Renal cortex interstitium (tissue), 15 donors: ENCODE measurements around the gene GPR83. TPM values are rescaled to one million over a fixed set of nuclear protein-coding genes. Genes with fewer than 3 reads are reported as not detected.

Experiments
- DNase-seq, 11 donors: peaks; one replicate each; pipeline ENCODE4 v3.0.0-alpha.2; 2013; ENCODE audit warnings: low read depth in 9 of 11, low spot score in 4 of 11; ENCODE audit errors: extremely low read depth in 1 of 11
- long read RNA-seq, 16 experiments: transcript quantifications; one replicate each; lab custom pipeline, GENCODE V29; 2026
- polyA plus RNA-seq, 3 donors: library from polyadenylated mRNA; unstranded; fragments of 120-200 nt; gene quantifications; one replicate each; pipeline ENCODE4 v1.2.1, GENCODE V29; 2013; ENCODE audit not compliant: insufficient read length in 3 of 3

The GPR83 gene
- under 1 TPM; 0.38 to 0.70 (median 0.58) TPM for polyA plus RNA-seq
- long read RNA-seq, donor 1, result 0 reads
- long read RNA-seq, donor 2, result 0 reads
- long read RNA-seq, donor 3, result 0 reads
- long read RNA-seq, donor 4, result 0 reads
- long read RNA-seq, donor 5, result 0 reads
- long read RNA-seq, donor 6, result 0 reads
- long read RNA-seq, donor 7, result 0 reads
- long read RNA-seq, donor 8, full-length matches to known transcripts, result 1 of 1 reads
- long read RNA-seq, donor 8, partial matches to known transcripts, result 0 of 1 reads
- long read RNA-seq, donor 8, other reads (novel, unspliced or antisense), result 0 of 1 reads
- long read RNA-seq, donor 9, result 0 reads
- long read RNA-seq, donor 10, result 0 reads
- long read RNA-seq, donor 11, result 0 reads
- long read RNA-seq, donor 12, result 0 reads
- long read RNA-seq, donor 13, result 0 reads
- long read RNA-seq, donor 14, full-length matches to known transcripts, result 1 of 1 reads
- long read RNA-seq, donor 14, partial matches to known transcripts, result 0 of 1 reads
- long read RNA-seq, donor 14, other reads (novel, unspliced or antisense), result 0 of 1 reads
- long read RNA-seq, donor 15, result 0 reads
- long read RNA-seq, donor 16, result 0 reads

DNA sequence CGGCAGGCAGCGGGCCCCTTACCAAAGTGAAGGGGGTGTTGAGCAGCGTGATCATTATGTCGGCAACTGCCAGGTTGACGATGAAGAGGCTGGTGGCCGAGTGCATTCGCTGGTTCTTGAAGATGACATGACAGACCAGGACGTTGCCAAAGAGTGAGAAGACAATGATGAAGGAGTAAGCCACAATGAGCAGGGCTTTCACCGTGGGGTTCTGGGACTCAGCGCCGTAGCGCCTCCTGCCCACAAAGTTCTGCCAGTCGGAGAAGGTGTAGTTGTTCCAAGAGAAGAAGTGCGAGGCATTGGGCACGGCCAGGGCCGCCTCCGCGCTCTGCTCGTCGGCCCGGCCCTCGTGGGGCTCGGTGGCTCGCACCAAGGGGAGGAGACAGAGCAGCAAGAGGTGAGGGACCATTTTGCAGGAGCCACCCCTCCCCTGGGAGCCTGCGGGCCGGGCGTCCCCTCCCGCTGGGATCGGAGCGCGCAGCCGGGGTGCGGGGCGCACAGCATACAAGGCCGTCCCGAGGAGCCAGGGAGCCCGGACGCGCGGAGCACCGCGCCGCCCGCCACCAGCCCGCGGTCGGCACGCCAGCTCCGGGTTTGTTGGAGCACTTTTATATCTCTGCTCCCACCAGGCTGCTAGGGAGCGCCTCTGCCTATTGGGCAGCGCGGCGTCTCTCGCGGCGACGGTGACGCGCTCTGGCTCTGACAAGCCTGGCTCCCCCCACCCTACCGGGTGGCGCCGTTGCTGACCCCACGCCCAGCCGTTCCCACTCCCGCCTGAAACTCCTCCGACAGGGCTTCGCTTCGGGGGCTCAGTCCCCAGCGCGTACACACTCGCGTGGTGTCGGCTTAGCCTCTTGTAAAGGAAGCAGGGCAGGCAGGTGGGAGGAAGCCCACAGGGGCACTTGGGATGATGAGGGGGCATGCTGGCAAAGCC lies at the start of gene GPR83:
GPR83 (minus strand) TSS at position 581 of the 934 bp plus-strand sequence; CDS start at position 409, 172 bp downstream.
- DNase-seq, result peak in 4 of 11 donors; percentile 20 to 30 (median 28)

DNA sequence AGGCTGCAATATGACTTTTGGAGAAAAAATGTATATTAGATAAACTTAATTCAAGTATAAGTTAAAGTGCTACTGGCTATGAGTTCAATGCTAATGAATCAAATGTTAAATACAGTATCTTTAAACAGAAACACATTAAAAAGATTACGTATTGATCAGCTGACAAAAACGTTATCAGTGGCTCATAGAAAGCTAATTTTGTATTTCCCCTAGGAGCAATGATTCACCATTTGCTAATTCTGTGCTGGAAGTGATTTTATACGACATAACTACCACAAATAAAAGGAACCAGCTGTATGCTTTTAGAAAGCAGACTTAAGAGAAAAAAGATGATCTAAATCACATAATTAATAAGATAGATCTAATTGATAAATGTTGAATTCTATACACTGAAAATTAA lies 48.8 kb upstream of the GPR83 start:
- DNase-seq, result no peak

DNA sequence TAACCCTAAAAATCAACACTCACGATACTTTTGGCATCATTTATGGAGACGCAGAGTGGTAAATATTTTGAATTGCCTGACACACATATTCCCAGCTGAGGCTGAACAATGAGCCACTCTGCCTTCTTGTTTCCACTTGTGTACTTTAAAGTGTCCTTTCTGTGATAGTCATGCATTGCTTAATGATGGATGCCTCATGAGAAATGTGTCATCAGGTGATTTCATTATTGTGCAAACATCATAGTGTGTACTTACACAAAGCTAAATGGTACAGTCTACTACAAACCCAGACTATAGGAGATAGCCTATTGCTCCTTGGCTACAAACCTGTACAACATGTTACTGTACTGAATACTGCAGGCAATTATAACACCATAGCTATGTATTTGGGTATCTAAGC lies 48.2 kb upstream of the GPR83 start:
- no peak for DNase-seq

DNA sequence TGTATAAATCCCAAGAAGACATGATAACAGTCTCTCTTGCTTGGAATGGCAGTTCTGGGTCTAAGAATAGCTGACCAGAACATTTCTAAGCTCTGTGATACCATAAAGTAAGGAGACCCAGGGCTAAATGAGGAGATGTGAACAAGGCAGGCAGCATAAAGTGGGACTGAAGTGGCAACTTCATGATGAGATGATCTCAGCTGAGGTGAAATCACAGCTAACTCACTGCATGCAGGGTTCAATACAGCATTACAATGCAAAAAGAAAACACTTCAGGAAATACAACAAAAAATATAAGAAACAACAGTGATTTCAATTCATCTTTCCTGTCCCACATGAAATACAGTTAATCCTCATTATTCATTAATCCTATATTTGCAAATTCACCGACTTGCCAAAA lies 47.8 kb upstream of the GPR83 start:
- DNase-seq, result no peak

DNA sequence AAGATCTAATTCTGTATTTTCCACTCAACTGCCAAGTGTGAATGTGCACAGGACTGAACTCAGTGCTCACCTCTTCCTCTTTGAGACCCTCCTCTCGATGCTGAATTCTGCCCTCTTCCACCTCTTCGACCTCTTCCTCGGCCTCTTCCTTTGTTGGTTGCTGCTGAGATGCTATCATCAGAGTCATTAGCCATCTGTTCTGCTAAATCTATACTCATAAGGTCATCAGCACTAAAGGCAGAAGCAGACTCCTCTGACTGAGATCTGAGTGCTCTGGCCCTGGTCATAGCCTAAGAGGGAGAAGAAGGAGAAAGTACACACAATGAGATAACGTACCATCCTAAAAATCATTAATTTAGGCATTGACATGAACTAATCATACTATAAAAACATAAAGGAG lies 45.9 kb upstream of the GPR83 start:
- no peak for DNase-seq

DNA sequence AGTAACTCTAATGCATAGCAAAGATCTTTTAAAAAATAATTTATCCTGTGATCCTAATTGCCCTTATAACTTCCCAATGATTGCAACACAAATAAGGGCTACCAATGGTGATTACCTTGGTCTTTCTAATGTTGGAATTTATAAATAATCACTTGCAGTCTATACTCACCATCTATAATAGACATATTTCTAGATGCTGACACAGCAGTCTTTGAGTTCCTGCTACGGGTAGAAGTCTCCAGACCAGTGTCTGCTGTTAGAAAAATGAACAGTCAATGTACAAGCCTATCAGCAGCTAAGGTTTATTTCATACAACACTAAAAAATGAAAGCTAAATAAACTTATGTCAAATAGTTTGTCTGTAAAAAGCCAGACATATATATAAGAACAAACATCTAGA lies 44.4 kb upstream of the GPR83 start:
- DNase-seq, result no peak

DNA sequence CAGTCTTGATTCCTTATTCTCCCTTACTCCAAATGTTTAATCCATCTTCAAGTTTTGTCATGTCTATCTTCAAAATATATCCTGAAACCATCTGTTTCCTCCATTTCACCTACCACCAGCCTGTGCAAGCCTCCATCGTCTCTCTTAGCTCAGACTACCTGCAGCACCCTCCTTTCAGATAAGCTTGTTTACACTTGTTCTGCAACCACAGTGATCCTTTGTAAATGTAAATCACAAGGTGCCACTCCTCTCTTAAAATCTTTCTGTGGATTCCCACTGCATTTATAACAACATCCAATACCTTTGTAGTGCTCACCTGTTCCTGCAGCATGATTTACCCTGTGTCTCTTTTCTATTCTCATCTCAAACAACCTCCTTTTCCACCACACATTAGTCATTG lies 31.8 kb upstream of the GPR83 start:
- no peak for DNase-seq

DNA sequence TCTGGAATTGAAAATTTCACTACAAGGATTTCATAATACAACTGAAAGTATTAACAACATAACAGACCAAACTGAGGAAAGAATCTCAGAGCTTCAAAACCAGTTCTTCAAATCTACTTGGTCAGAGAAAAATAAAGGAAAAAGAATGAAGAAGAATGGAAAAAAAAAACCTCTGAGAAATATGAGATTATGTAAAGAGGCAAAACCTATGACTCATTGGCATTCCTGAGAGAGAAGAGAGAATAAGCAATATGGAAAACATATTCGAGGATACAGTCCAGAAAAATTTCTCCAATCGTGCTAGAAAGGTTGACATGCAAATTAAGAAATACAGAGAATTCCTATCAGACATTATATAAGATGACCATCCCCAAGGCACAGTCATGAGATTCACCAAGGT lies 23.4 kb upstream of the GPR83 start:
- no peak for DNase-seq

DNA sequence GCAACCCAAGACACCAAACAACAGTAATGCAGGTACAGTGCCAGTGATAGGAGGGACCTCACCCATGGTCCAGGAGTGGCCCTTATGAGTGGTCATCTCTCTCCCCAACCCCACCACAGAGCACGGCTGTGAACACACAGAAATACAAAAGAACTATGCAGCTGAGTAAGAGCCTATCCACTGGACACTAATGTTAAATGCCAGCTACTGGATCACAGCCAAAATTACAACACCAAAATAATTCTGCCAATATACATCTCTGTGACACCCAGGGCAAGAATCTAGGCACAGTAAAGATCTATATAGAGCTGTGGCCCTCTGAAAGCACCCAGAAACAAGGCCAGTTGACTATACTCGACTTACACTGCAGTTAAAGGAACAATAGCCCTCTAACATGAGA lies 22.8 kb upstream of the GPR83 start:
- no peak for DNase-seq

DNA sequence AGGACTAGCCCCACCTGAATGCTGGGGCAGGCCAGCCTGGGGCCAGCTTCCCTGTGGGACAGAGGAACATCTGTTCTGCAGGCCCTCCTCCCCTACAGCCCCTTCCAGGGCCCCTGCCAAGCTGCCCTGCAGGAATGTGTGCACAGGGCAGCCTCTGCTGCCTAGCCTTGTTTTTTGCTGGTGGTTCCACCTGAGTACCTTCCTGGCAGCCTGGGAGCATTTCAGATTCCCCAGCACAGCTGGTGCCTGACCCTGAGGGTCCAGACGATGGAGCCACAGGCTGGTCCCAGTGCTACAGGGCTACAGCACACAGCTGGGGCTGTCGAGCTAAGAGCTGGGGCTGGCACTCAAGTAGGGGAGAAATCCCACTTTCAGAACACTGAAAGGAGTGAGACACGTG lies 22.3 kb upstream of the GPR83 start:
- DNase-seq, result peak in 8 of 11 donors; percentile 31 to 69 (median 55)

DNA sequence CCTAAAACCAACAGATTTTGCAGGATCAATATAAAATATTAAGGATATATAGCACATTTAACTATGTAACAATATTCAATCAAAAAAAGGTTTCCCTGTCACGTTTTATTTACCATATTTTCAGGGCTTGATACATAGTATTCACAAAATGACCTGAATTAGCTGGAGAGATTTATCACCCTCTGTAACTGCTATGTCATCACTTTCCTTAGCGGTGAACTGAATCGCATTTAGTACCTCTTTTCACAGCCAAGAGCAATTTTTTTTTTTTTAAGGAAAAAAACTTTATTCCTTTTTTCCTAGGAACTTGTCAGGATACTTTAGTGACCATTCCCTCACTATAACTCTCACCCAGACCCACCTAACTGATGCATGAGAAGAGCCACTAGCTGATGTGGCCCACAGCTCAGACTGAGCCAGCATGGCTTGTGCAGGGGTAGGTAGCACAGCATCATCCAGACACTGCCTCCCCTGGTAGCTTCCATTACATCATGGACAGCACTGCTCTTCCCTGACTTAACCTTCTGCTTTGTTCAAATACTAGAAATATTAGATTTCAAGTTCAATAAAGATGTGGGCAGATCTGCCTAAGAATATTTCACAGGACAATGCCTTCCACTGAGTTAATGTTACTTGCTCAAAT lies 17.0 kb upstream of the GPR83 start:
- no peak for DNase-seq

DNA sequence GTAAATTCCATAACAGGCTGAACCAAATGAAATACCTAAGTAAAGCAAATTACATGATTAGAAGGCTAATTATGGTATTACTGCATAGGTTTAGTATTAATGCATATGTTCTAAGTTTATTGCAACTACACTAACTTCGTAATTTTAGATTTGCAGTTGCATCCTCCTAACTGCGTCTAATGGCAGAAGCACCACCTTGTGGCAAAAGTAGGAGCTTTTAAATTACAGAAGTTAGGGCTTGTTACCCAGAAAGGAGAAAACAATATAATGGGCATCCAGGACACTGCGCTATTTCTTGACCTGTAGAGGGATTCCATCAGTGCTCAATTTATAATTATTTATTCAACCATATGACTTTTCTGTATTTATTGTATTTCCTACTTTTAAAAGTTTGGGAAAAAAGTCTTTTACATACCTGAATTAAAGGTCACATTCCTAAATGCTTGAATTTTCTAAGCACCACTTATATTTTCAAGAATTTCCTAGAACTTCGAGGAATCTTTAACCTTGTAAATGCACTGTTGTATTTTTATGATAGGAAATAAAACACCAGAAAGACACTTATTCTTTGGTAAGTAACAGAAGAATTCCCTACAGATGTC lies 16.3 kb upstream of the GPR83 start:
- peak in 3 of 11 donors; percentile 20 to 36 (median 21) for DNase-seq

DNA sequence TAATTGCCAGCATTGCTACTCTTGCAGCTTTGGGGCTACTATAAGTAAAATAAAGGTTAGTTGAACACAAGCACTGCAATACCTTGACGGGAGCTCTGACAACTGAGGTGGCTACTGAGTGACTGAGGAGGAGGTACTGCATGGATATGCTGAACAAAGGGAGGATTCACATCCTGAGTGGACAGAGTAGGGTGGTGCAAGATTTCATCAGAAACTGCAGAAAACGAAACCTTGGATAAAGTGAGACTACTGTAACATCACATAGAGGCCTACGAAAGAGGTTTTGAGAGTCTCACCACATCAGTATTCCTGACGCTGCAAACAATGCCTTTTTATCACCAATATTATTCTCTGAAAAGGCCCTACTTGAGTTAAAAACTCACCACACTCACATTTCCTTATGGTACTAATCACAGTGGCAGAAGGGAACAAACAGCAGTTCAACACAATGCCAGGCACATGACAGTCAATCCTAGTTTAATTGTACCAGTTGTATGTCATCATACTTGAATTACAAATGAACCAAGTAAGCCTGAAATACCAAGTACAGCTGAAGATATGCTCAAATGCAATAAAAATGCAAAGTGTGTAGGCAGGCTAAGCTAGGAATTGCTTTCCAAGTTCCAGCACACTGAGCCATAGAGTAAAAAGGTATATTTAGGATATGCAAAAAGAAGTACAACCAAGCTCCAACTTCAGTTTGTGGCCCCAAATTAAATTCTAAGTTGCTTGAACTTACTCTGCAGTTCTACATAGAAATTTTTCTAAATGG lies 4.0 kb upstream of the GPR83 start:
- no peak for DNase-seq

DNA sequence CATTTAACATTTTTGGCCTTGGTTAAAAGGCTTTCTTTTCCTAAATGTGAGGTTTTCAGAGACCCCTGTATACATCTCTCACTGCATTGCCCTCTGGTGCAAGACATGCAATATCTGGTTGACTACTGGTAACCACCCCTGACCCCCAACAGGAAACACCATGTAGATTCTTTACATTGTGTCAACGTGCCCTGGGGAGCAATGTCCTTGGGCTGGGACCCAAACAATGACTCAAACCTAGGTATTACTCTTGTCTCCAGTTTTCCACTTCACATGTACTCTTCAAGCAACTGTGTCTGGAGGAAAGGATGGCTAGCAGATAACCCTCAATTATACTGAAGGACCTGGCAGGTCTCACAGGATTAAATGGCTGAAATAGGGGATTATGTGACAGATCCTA lies 1.1 kb upstream of the GPR83 start:
- no peak for DNase-seq

DNA sequence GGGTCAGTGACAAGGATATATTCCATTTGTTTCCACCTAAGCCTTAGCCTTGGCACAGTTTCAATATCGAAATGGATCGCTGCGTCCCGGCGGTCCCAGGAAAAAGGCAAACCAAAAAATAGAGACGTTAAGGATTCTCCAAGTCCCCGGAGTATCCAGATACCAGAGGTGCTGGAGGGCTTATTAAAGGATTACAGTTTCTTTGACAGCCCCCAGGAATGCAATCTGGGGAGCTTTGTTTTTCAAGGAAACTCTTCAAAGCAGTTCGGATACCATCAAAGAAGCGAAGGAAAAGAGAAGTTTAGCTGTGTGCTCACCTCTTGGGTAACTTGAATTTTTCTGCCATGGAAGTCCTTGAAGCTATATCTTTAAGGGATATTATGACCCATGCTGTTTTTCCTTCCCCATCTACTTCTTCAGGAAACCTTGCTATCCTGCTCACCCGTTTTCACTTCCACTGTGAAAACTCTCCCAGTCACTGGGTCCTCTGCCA lies 600 bp upstream of the GPR83 start:
- no peak for DNase-seq

DNA sequence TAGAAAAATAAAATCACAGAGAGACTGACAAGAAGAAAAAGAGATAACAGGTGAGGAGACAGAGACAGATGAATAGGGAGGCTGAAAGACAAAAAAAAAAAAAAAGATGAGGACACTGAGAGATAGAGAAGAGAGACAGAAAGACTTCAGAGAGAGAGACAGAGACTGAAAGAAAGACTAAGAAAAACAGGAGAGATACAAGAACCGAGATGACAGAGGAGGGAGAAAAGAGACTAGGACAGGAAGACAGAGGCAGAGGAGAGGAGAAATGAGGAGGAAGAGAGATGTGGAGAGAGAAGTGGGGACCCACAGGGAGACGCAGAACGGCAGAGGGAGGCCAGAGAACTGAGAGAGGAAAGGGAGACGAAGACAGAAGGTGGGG lies 771 bp downstream of the GPR83 start:
- DNase-seq, result no peak

DNA sequence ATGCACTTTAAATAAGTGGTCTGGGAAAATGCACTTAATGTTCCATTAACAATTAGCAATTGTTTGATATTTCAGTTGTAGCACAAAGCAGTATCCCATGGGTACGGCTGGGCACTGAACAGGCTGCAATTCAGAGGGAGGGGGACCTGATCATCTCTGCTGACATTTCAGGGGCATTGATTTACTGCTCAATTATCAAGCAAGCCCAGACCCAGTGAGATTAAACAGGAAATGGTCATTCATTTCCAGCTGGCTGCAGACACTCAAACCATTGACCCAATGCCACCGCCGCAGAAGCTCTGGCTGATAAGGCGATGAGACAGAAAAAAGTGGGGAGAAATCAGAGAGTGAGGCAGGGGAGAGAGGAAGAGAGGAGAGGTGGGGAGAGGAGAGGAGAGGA lies 1.2 kb downstream of the GPR83 start:
- DNase-seq, result no peak

DNA sequence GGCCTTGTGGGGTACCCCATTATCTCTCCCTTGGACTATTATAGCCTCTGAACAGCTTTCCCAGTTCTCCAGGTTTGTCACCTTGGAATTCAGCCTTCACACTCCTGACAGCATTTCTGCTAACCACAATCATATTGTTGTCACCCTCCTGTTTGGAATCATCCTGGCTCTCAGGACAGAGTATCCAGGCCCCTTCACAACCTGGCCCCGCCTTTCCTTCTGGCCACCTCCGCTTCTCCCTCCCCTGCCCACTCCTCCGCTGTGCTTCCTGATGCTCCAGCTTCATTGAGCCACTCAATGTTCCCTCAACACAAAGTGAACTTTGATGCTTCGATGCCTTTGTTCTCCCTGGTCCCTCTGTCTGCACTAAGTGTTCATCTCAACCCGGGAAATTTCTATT lies 3.1 kb downstream of the GPR83 start:
- no peak for DNase-seq
